Mucosa of stomach (tissue), 1 donor: ENCODE results near the gene SAMSN1.
"Not testable (repeated sequence)": the region's sequence is repeated elsewhere in the genome, so short reads cannot be mapped to it uniquely, and the experiment has no call there.

Experiments used
- H3K27me3 ChIP-seq: one replicate; pipeline ENCODE4 v1.7.0; 2013; ENCODE audit warnings: mild to moderate bottlenecking, low read length; ENCODE audit not compliant: control insufficient read depth, insufficient read depth
- H3K36me3 ChIP-seq: one replicate; pipeline ENCODE4 v1.7.0; 2013; ENCODE audit warnings: low read length; ENCODE audit not compliant: control insufficient read depth, insufficient read depth
- H3K4me1 ChIP-seq: one replicate; pipeline ENCODE4 v1.7.0; 2013; ENCODE audit warnings: mild to moderate bottlenecking, low read length; ENCODE audit not compliant: control insufficient read depth, insufficient read depth
- H3K4me3 ChIP-seq: one replicate; pipeline ENCODE4 v1.7.0; 2013; ENCODE audit warnings: low read length
- H3K9ac ChIP-seq: one replicate; pipeline ENCODE4 v1.7.0; 2013; ENCODE audit warnings: mild to moderate bottlenecking, low read length, moderate library complexity
- H3K9me3 ChIP-seq: one replicate; pipeline ENCODE4 v1.7.0; 2013; ENCODE audit warnings: mild to moderate bottlenecking, low read length, moderate library complexity; ENCODE audit not compliant: control insufficient read depth
- donor health status: Pancreatic carcinoma.

Gene SAMSN1

DNA sequence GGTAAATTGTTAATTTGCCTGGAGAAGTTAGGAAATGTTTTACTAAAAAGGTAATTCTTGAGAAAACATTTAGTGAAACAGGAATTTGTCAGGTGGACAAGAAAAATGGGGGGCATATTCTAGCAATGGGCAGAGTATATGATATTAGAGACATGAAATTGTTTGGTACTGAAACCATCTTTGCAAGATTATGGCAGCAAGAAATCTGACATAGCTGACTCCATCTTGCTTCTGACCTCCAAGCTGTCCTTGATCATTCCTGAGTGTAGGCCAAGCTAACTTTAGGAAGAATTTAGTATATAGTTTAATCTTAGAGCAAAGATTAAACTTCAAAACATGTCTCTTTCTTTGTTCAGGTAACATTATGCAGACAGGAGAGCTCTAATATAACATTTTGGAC is 14.0 kb upstream of the SAMSN1 start:
- no peaks in the 10 kb centered on the region for H3K9me3 ChIP-seq
- H3K9ac ChIP-seq = no peak overlapping the region
- no peaks in the 10 kb centered on the region for H3K4me1 ChIP-seq
- no peaks in the 10 kb centered on the region for H3K36me3 ChIP-seq
- no peaks in the 10 kb centered on the region for H3K27me3 ChIP-seq
- H3K4me3 ChIP-seq = no peak overlapping the region

DNA sequence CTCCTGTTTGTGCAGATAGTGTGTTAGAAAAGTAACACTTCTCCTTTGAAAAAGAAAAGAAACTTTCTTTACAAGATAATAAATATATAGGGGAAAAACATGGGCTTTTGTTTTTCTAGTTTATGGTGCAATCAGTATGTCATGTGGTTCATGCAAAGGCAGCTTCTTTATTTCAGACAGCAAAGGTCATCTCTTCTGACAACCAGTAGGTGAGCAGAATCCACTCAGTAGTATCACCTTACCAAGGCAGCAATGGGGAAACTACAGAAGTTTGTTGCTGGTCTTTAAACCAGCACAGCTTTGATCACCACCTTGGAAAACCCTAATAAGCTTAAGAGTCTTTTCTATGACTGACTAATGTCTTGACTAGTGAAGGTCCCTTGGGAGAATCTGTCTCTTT is 13.0 kb upstream of the SAMSN1 start:
- H3K4me3 ChIP-seq = no peak overlapping the region
- H3K36me3 ChIP-seq = no peaks in the 10 kb centered on the region
- no peaks in the 10 kb centered on the region for H3K27me3 ChIP-seq
- no peak overlapping the region for H3K9ac ChIP-seq
- no peaks in the 10 kb centered on the region for H3K9me3 ChIP-seq
- no peaks in the 10 kb centered on the region for H3K4me1 ChIP-seq

DNA sequence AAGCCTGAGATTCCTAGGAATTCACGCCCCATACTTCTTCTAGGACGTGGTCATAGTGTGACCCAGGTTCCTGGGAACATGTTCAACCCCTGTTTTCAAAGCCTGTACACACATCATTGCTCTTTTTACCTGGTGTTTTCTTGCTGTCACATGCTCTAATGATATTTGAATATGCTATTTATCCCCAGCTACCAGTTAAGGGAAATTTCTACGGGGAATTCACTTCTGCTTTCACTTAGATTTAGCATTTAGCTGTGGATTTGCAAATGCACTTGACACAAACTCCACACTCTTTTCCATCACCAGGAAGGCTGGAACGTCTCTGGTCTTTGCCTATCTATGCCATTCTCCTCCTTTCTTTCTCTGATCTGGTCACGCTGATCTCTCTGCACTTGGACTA is 11.3 kb upstream of the SAMSN1 start:
- no peaks in the 10 kb centered on the region for H3K9me3 ChIP-seq

DNA sequence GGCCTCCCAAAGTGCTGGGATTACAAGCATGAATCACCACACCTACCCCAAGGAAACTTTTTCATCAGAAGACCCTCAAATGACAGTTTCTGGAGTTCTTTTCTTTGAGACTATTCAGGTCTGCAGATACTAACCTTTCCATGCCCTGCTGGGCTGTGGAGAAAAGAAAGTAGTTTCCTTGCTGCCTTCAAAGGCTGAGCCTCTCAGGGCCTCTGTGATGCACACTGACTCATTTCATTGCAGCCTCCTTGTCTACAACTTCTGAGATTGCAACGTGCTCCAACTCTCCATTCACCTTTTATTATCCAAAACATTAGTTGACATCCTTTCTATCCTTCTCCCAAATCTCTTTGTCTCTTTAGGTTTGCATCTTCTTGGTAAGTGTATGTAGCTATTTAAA is 8.8 kb upstream of the SAMSN1 start:
- Histone ChIP-seq H3K4me1 (no peaks in the 10 kb centered on the region), H3K9ac (no peak overlapping the region), H3K9me3 (no peaks in the 10 kb centered on the region), H3K4me3 (no peak overlapping the region), H3K27me3 (no peaks in the 10 kb centered on the region), H3K36me3 (no peaks in the 10 kb centered on the region)

More for the DNA sequence above, 11.3 kb upstream of the SAMSN1 start:
- Histone ChIP-seq H3K27me3 (no peaks in the 10 kb centered on the region), H3K36me3 (no peaks in the 10 kb centered on the region), H3K4me3 (no peak overlapping the region), H3K9ac (no peak overlapping the region), H3K4me1 (no peaks in the 10 kb centered on the region)

DNA sequence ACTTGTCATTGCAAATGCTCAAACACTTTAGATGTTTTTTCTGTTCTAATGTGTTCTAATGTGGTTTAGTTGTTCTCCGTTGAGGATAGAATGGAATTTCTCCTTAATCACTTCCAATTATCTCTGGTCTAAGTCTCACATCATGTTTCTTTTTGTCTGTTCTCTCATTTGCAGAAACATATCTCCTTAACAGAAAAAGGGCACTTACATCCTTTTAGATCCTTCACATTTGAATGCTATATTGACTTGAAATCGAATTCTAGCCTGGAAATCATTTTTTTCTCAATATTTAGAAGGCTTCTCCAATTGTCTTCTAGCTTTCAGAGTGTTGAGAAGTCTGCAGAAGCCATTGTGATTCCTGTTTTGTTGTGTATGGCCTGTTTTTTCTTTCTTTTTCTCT is 7.3 kb upstream of the SAMSN1 start:
- no peaks in the 10 kb centered on the region for H3K4me1 ChIP-seq
- no peak overlapping the region for H3K9ac ChIP-seq
- H3K36me3 ChIP-seq = no peaks in the 10 kb centered on the region
- H3K27me3 ChIP-seq = no peaks in the 10 kb centered on the region
- no peak overlapping the region for H3K4me3 ChIP-seq
- H3K9me3 ChIP-seq = no peaks in the 10 kb centered on the region

DNA sequence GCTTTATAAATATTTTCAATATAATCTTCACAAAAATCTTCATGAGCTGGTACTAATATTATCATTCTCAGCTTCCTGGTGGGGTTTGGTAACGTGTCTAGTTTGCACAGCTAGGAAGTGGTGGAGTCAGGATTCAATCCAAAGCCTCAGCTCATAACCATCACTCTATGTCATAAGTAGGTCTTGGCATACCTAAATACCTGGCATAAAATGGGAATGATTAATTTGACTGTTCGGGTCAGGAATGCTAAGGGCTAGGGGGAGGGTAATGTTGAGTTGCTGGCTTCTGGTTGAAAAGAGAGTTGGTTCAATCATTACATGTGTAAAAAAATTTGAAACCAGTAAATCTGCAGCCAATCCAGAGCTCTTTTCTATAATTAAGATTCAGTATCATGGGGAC is 5.6 kb upstream of the SAMSN1 start:
- Histone ChIP-seq H3K4me1 (no peaks in the 10 kb centered on the region), H3K4me3 (no peak overlapping the region), H3K27me3 (no peaks in the 10 kb centered on the region), H3K36me3 (no peaks in the 10 kb centered on the region), H3K9me3 (no peaks in the 10 kb centered on the region), H3K9ac (no peak overlapping the region)

DNA sequence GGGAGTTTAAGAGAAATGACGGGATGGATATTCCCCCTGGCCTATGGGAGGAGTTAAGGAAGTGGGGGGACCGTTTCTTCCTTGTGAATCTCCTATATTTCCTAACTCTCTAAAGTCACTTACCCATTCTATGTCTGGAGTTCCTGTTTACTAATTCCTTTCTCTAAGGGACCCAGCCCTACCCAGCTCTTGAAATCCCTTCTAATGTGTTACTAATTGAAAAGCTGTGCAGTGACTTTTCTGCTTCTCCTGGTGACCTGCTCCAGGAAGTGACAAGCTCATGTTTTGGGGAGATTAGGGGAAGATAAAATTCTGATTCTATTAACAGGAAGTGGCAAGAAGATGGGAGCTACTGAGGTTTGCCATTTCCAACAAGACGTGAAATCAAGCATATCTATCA is 4.0 kb upstream of the SAMSN1 start:
- H3K27me3 ChIP-seq = no peaks in the 10 kb centered on the region
- H3K36me3 ChIP-seq = no peaks in the 10 kb centered on the region
- no peak overlapping the region for H3K9ac ChIP-seq
- H3K4me1 ChIP-seq = no peaks in the 10 kb centered on the region
- H3K9me3 ChIP-seq = no peaks in the 10 kb centered on the region
- no peak overlapping the region for H3K4me3 ChIP-seq

DNA sequence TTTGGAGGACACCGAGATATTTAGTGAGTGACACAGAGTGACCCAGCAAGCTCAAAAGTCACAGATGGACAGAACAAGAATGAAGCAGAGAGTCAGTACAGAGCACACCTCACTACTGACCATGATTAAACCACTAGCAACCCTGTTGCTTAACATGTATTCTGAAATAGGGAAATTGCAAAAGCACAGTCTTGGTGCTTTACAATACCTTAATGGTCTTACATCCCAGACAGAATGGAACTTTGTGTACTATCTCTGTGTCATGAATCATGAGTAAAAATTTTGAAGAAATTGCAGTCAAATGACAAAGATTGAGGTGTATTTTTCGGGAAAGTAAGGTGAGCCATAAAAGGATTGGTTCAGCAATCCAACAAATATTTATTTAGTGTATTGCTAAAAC is 2.7 kb upstream of the SAMSN1 start:
- no peak overlapping the region for H3K4me3 ChIP-seq
- no peaks in the 10 kb centered on the region for H3K9me3 ChIP-seq
- no peaks in the 10 kb centered on the region for H3K4me1 ChIP-seq
- no peak overlapping the region for H3K9ac ChIP-seq
- H3K36me3 ChIP-seq = no peaks in the 10 kb centered on the region
- no peaks in the 10 kb centered on the region for H3K27me3 ChIP-seq

DNA sequence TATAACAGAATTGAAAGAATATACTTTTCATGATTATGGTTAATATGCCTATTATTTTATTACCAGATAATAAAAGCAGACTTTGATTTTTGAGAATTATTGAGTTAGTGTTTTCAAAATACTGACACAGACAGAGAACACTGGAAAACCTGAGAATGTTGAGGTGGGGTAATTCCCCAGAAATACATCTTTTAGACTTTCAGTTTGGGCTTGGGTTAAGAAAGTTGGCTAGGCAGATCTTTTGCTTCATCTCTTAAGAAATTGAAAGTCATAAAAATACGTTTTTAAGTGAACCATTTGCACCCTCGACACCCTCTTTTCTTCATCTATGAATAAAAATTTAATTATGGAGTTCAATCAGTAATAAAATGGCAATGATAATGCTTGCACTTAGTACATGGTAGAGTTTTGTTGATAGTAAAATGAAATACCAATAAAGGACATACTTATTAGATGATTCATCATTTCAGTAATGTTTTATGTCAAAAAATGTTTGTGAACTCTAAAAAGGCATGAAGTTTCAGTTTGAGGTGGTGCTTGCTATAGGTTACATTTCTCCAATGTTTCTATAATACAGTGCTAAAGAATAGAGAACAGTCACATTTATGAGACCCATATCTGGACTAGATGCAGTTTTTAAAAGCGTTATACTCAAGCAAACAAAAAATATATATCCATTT is 1.9 kb upstream of the SAMSN1 start:
- Histone ChIP-seq H3K4me1 (no peaks in the 10 kb centered on the region), H3K9ac (no peak overlapping the region), H3K9me3 (no peaks in the 10 kb centered on the region), H3K4me3 (no peak overlapping the region), H3K36me3 (no peaks in the 10 kb centered on the region), H3K27me3 (no peaks in the 10 kb centered on the region)

DNA sequence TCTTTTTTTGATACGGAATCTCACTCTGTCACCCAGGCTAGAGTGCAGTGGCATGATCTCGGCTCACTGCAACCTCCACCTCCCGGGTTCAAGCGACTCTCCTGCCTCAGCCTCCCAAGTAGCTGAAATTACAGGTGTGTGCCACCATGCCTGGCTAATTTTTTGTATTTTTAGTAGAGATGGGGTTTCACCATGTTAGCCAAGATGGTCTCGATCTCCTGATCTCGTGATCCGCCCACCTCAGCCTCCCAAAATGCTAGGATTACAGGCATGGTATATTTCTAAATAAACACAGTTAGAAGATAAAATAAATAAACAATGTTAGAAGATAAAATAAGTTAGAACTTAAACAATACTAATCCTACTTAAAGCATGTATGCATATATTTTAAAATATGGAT is 604 bp upstream of the SAMSN1 start:
- H3K4me1 ChIP-seq, H3K4me3 ChIP-seq, H3K36me3 ChIP-seq, H3K9ac ChIP-seq, H3K27me3 ChIP-seq, H3K9me3 ChIP-seq: not testable (repeated sequence)

DNA sequence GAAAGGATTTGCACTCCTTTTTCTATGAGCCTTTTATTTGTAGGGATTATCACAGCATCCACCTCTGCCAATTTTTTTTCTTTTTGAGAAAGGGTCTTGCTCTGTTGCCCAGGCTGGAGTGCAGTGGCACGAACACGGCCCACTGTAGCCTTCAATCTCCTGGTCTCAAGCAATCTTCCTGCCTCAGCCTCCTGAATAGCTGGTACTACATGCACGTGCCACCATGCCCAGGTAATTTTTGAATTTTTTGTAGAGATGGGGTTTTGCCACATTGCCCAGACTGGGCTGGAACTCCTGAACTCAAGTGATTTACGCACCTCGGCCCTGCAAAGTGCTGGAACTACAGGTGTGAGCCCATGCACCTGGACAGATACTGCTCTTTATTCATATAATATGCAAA is 2.1 kb downstream of the SAMSN1 start:
- H3K27me3 ChIP-seq = no peaks in the 10 kb centered on the region
- no peaks in the 10 kb centered on the region for H3K4me1 ChIP-seq
- H3K9ac ChIP-seq = no peak overlapping the region
- no peaks in the 10 kb centered on the region for H3K36me3 ChIP-seq
- no peak overlapping the region for H3K4me3 ChIP-seq
- no peaks in the 10 kb centered on the region for H3K9me3 ChIP-seq

DNA sequence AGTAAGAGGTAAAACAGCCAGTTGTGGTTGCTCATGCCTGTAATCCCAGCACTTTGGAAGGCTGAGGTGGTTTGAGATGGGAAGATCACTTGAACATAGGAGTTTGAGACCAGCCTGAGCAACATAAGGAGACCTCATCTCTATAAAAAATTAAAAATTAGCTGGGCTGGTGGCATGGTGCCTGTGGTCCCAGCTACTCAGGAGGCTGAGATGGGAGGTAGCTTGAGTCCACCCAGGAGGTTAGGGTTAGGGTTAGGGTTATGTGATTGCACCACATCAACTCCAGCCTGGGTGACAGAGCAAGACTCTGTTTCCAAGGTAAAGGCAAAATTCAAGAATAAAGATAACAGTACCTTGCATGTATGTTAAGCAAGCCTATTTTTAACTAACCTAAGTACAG is 3.5 kb downstream of the SAMSN1 start:
- Histone ChIP-seq H3K4me3 (no peak overlapping the region), H3K36me3 (no peaks in the 10 kb centered on the region), H3K9ac (no peak overlapping the region), H3K4me1 (no peaks in the 10 kb centered on the region), H3K9me3 (no peaks in the 10 kb centered on the region), H3K27me3 (no peaks in the 10 kb centered on the region)

DNA sequence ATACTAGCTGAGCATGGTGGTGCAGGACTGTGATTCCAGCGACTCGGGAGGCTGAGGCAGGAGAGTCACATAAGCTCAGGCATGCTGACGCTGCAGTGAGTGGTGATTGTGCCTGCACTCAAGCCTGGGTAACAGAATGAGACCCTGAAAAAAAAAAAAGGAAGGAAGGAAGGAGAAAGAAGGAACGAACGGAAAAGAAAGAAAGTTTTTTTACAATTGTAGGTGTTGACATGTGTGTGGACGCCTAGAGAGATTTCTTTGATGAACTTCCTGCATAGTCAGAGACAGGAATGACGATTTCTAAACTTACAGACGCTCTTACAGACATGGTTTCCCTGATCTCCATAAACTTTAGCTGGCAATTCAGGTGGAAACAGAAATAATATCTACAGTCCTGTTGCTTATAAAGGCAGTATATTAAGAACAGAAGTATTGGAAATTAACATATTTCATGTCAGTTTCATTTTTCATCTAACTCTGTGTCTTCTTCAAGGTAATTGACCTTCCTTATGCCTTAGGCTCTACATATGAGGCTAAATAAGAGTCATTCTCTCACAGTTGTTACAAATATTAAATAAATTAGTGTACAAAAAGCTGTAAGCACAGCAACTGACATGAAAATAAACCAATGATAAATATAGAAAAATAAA is 4.1 kb downstream of the SAMSN1 start:
- Histone ChIP-seq H3K27me3 (no peaks in the 10 kb centered on the region), H3K9me3 (no peaks in the 10 kb centered on the region), H3K36me3 (no peaks in the 10 kb centered on the region), H3K4me3 (no peak overlapping the region), H3K4me1 (no peaks in the 10 kb centered on the region), H3K9ac (no peak overlapping the region)
